HT-29 (cell line): Measurements from ENCODE around the gene SPSB3. TPM values are rescaled to one million over a fixed set of nuclear protein-coding genes. Genes with fewer than 3 reads are reported as not detected.

Experiments used
- DNase-seq: peaks from one replicate; pipeline ENCODE4 v3.0.0-alpha.2; 2015; ENCODE audit warnings: low spot score
- total RNA-seq: library from RNA; depleted of rRNA; stranded (reverse); fragments of >200 nt; shearing (Covaris generic); gene quantifications from 2 replicates; pipeline ENCODE4 v1.2.3, GENCODE V29; 2014

Gene SPSB3
- total RNA-seq, 1 experiment from 2014 or later: 96.9 TPM

- no peak for DNase-seq
These were observed 18.6 kb downstream of the SPSB3 start for GRCh38 chr16:1763521-1764511.

DNA sequence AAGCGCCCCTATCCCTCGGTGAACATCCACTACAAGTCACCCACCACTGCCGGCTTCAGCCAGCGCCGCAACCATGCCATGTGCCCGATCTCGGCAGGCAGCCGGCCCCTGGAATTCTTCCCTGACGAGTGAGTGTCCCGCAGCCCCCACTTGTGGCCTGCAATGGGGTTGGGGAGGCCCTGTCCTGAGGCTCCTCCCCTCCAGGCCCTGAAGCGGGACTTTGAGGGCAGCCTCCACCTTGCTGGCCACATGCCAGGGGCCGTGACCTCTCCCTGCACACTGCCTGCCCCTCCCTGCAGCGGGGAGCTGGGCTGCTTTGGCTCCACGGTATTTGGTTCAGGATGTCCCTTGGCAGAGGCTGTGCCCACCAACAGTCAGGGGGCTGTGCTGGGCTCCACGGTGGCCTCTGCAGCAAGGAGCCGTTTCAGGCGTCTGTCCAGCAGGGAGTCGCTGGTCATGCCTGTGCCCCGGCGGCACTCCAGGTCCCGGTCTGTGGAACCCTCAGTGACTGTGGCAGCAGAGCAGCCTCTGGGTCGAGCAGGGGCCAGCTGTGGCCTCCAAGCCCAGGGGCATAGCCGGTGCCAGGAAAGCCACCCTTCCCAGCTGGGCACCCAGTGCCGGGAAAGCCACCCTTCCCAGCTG, 19.4 kb downstream of the SPSB3 start:
- DNase-seq: no peak

DNA sequence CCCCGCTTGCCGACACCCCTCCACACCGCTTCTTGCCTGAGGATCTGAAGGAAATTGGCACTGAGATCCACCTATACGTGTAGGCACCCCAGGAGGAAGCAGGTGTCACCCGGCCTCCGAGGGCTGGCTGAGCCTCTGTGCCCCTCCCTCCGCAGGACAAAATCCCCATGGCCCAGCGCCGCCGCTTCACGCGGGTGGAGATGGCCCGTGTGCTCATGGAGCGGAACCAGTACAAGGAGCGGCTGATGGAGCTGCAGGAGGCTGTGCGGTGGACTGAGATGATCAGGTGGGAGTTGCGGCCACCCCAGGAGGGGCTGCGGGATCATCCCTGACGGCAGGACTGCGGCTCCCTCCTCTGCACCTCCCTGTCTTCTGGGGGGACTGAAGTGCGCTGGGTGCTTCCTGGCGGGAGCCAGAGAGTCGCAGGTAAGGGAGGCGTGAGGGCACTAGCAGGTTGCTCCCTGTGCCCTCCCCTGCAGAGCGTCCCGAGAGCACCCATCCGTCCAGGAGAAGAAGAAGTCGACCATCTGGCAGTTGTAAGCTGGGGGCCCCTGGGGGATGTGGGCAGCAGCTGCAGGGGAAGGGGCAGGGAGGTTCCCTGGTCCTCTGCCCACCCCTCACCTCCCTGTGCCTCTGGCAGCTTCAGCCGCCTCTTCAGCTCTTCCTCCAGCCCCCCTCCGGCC, 20.0 kb downstream of the SPSB3 start:
- no peak for DNase-seq

GRCh38 chr16:1761751-1762150, 20.6 kb downstream of the SPSB3 start:
- DNase-seq: no peak

GRCh38 chr16:1760911-1761310, 21.5 kb downstream of the SPSB3 start:
- DNase-seq: no peak

DNA sequence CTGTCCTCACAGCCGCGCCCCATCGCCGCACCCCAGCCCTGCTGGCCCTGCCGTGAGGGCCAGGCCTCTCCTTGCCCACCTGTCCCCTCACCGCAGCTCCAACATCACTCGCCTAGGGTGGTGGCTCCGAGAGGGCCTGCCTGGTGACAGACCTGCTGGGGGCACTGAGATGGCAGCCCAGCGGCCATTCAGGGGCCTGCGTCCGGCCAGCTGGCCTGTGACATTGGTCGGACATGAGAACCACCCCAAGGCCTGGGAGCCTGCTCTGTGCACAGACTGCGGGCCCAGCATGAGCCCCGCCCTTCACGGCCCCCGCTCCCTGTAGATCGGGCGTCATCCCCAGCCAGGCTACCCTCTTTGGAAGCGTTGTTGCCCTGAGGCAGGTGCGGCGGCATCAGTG, 22.9 kb downstream of the SPSB3 start:
- DNase-seq: no peak

GRCh38 chr16:1758923-1759322, 23.4 kb downstream of the SPSB3 start:
- DNase-seq: no peak

- DNase-seq: no peak
These were observed 24.5 kb downstream of the SPSB3 start for GRCh38 chr16:1757714-1758461.

GRCh38 chr16:1754204-1754603, 28.2 kb downstream of the SPSB3 start:
- no peak for DNase-seq

DNA sequence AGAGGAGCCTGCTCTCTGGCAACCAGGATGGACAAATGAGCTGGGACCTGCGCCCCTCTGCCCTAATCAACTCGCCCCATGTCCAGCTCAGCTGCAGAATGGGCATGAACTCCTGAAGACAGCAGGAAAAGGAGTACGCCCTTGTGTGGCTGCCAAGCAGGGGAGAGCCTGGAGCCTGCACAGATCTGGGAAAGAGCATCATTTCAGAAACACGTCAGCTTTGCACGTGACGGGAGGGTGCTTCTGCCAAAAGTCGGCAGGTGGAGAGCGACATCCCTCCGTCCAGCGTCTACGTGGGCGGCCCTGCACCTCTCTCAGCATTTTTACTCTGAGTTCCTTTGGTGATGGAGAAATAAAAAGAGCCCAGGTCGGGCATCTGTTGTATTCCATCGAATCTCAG, 29.5 kb downstream of the SPSB3 start:
- no peak for DNase-seq

DNA sequence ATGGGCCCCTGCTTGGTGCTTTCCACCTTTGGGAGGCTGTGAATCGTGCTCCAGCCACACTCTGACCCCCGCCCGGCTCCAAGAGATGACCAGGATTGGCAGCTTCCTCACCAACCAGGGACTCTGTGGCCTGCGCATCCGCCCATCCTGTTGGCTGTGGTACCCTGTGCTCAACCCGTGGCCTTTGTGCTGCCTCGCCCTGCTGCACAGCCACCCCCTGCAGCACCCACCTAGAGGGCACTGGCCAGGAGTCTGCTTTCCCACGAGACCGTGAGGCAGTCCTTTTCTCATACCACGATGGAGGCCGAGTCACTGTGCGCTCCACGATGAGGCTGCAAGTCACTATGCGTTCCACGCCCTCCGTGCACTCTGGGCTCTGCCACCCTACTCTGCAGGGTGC, 30.4 kb downstream of the SPSB3 start:
- no peak for DNase-seq

DNA sequence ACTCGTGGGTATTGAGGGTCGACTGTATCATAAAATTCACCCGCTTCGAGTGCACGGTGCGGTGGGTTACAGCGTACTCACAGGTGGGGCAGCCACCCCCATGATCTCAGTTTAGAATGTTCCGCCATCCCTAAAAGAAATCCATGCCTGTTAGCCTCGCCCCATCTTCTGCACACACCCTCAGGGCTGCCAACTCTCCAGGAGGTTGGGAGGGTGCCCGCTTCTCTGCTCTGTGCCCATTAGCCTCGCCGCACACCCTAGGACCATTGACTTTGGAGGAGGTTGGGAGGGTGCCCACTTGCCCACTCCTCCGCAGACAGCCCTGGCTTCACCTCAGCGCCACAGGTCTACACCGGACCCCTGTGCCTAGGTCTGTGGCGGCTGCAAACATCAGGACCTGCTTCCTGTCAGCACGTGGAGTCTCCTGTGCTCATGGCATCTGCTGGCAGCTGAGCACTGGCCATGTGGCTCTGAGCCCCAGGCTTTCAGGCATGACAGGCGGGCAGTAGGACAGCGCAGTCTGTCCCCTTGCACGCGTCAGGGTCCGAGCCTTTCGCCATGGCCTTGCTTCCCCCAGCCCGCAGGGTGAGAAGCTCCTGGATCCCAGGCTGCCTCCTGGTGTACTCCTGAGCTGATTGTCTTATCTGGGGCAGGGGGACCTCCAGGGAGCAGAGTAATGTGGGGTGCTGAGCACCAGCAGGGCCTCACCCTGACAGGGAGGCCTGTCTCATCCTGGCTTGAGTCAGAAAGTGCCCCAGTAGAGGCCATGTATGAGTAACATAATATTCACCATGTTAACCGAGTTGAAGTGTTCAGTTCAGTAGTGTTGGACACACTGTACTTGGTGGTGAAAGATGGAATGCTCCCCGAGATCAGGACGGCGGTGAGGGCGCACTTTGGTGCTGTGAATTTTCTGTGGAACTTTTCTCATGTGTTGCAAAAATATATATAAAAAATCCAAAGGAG, 32.9 kb downstream of the SPSB3 start:
- DNase-seq: no peak

DNA sequence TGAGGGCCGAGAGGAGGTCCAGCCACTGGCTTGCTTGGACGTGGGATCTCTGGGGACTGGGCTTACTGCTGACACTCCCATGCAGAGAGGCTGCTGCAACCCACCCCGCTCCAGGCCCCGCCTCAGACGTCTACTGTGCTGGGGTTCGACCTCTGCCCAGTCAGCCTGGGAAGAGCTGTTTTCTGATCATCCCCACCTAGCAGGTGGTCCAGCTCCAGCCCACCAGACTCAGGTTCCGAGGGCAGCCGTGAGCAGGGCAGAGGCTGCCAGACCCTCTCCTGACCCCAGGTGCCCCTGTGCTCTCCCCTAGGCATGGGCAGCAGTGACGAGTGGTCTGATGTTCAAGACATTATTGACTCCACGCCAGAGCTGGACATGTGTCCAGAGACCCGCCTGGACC, 34.4 kb downstream of the SPSB3 start:
- no peak for DNase-seq

DNA sequence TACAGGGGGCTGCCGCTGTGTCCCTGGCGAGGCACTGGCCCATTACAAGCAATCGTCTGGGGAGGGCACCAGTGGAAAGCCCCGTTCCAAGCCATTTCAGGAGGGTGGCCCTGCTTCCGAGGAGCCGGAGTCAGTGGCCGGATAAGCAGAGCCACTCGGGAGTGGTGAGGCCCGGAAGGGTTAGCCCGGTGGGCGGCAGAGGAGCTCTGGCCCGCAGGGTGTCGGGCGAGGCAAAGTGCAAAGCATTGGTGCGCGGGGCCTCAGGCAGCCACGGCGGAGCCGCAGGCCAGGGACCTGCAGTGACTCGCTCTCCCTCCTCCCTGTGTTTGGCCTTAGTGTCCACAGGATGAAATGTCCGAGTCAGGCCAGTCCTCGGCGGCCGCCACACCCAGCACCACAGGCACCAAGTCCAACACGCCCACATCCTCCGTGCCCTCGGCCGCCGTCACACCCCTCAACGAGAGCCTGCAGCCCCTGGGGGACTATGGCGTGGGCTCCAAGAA, 35.6 kb downstream of the SPSB3 start:
- no peak for DNase-seq

DNA sequence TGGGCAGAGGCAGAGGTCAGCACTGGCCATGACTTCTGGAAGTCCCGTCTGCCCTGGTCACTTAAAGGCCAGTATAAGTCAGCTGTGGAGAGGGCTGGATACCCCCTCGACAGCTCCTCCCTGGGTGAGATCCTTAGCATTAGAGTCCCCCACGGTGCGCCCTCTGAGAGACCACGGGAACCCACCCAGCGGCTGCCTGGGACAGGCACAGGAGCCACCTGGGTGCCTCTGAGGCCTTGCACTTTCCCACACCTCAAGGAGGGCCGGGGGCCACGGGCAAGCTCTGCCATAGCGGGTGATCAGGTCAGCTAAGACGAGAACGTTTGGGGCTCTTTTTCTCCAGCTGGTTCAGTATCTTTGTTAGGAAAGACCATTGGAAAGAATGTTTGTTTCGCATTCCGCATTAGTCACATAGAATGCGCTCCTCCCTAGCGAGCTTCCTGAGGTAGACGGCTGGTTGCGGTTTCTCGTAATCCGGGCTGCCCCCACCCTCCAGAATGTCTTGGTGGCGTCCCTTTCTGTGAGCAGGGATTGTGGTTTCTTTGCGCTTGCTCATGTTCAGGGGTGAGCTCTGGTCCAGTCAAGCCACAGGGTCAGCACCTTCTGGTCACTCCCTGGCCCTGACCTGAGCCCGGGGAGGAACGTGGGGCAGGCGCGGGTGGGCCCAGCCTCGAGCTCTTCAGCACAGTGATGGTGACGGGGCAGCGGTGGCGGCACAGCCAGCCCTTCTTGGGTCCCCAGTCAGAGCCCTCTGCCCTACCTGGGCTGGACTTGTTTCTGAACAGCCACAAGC, 36.3 kb downstream of the SPSB3 start:
- DNase-seq: peak; percentile 65

- no peak for DNase-seq
These were observed 37.0 kb downstream of the SPSB3 start for GRCh38 chr16:1745181-1745899.

DNA sequence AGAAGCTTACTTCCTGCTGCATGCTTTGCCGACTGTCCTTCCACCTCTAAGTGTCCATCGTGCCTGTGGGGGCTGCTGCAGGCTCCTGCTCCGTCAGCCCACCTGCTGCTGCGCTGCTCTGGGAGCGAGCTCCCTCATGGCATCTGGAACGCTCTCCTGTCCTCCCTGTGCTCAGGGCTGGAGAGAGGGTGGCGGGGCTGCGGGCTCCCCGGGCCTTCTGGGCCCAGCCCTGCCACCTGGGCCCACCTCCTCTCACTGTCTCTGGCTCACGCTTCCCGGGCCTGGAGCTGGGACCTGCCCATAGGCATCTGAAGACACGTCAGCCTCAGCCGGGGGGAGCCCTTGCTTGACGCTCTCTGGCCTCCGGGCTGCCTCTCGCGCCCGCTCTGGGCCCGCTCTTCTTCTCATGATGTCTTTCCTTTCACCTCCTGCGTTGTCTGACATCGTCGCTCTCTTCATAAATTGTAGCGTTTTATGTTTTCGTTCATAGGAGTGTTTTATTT, 38.0 kb downstream of the SPSB3 start:
- DNase-seq: no peak
